B cell (primary cell): ENCODE data around the gene ADAMTSL1. TPM values are rescaled to one million over a fixed set of nuclear protein-coding genes. Genes with fewer than 3 reads are reported as not detected.

Source experiments
- ATAC-seq: fragments of 200-7000 bp; cut with Tn5 transposase; one replicate; pipeline ENCODE4 v1.10.0; 2021; ENCODE audit warnings: low read depth, mild to moderate bottlenecking, moderate number of reproducible peaks, moderate library complexity
- CTCF ChIA-PET: fragments of 350-600 bp; sonication (Branson Sonifier 250); formaldehyde crosslinking; loops from one replicate; lab custom pipeline; 2021; ENCODE audit warnings: antibody characterized with exemption, inconsistent platforms; lab: Charles Lee
- POLR2A ChIA-PET: fragments of 350-600 bp; sonication (Branson Sonifier 250); formaldehyde crosslinking; loops from one replicate; lab custom pipeline; 2021; ENCODE audit warnings: antibody characterized with exemption; lab: Charles Lee
- DNase-seq: peaks from one replicate; pipeline ENCODE4 v3.0.0; 2013
- H2AFZ ChIP-seq: 2 replicates; pipeline ENCODE4 v1.6.1; 2012; ENCODE audit warnings: mild to moderate bottlenecking, low read depth, low read length; ENCODE audit not compliant: insufficient read depth, poor library complexity, severe bottlenecking
- H3K27ac ChIP-seq, 2 donors: 1 replicate in 1 of 2; 2 replicates in 1 of 2; pipeline ENCODE4 v1.5.1; 2012 to 2013; ENCODE audit warnings: low read length in 2 of 2, mild to moderate bottlenecking in 2 of 2, moderate library complexity in 1 of 2
- H3K27me3 ChIP-seq, 4 experiments: fragments of 200-600 bp in 1 of 4; sonication (generic) in 1 of 4; replicated peaks in 1 of 4; 1 replicate in 2 of 4; 2 replicates in 2 of 4; pipeline versions ENCODE4 v1.6.1 to v1.7.0; 2013 to 2016; ENCODE audit warnings: low read length in 3 of 4, mild to moderate bottlenecking in 2 of 4, mixed read lengths in 1 of 4, moderate library complexity in 1 of 4; ENCODE audit not compliant: insufficient read depth in 4 of 4, control insufficient read depth in 3 of 4; ENCODE audit errors: control extremely low read depth in 1 of 4
- H3K36me3 ChIP-seq, 2 experiments: replicated peaks in 1 of 2; 1 replicate in 1 of 2; 2 replicates in 1 of 2; pipeline versions ENCODE4 v1.6.1 to v1.7.1; 2013; ENCODE audit warnings: low read length in 1 of 2; ENCODE audit not compliant: insufficient read depth in 2 of 2, control insufficient read depth in 1 of 2; ENCODE audit errors: control extremely low read depth in 1 of 2, extremely low read depth in 1 of 2
- H3K4me1 ChIP-seq, 2 donors: fragments of 200-600 bp in 1 of 2; sonication (generic) in 1 of 2; 1 replicate in 1 of 2; 2 replicates in 1 of 2; pipeline versions ENCODE4 v1.5.1 to v1.6.1; 2013 to 2017; ENCODE audit warnings: low read length in 2 of 2; ENCODE audit not compliant: control insufficient read depth in 2 of 2, insufficient read depth in 2 of 2
- H3K4me2 ChIP-seq: replicated peaks from 2 replicates; pipeline ENCODE3; 2012; ENCODE audit warnings: mild to moderate bottlenecking, low read depth, low read length; ENCODE audit not compliant: poor library complexity, severe bottlenecking
- H3K4me3 ChIP-seq, 5 experiments: fragments of 200-600 bp in 1 of 5; sonication (generic) in 1 of 5; 1 replicate in 3 of 5; 2 replicates in 2 of 5; pipeline versions ENCODE4 v1.5.1 to v1.7.0; 2011 to 2016; ENCODE audit warnings: low read length in 4 of 5, mild to moderate bottlenecking in 4 of 5, low read depth in 2 of 5, control low read depth in 1 of 5, moderate library complexity in 1 of 5; ENCODE audit not compliant: insufficient read depth in 1 of 5; ENCODE audit errors: control extremely low read depth in 1 of 5, extremely low read depth in 1 of 5
- H3K79me2 ChIP-seq: fragments of 200-600 bp; sonication (generic); one replicate; pipeline ENCODE4 v1.6.0; 2016; ENCODE audit warnings: low read length; ENCODE audit not compliant: control insufficient read depth, insufficient read depth
- H3K9ac ChIP-seq: fragments of 200-600 bp; sonication (generic); 2 replicates; pipeline ENCODE4 v1.6.1; 2017; ENCODE audit warnings: mild to moderate bottlenecking, low read length, moderate library complexity
- H3K9me3 ChIP-seq, 3 donors: one replicate each; pipeline versions ENCODE4 v1.6.1 to v1.7.1; 2013; ENCODE audit warnings: low read length in 2 of 3; ENCODE audit not compliant: control insufficient read depth in 2 of 3, insufficient read depth in 1 of 3; ENCODE audit errors: control extremely low read depth in 1 of 3
- H4K20me1 ChIP-seq: 2 replicates; pipeline ENCODE4 v1.6.0; 2012; ENCODE audit warnings: mild to moderate bottlenecking, low read length; ENCODE audit not compliant: insufficient read depth, control insufficient read depth, poor library complexity, severe bottlenecking
- H3K27ac Mint-ChIP-seq: one replicate; pipeline ENCODE4 v1.8.0; 2021; ENCODE audit warnings: mixed read lengths
- H3K27me3 Mint-ChIP-seq: one replicate; pipeline ENCODE4 v1.8.0; 2021; ENCODE audit warnings: mixed read lengths
- H3K4me1 Mint-ChIP-seq: one replicate; pipeline ENCODE4 v1.8.0; 2021; ENCODE audit warnings: mixed read lengths
- H3K4me3 Mint-ChIP-seq: one replicate; pipeline ENCODE4 v1.8.0; 2021; ENCODE audit warnings: mixed read lengths
- H3K9me3 Mint-ChIP-seq: one replicate; pipeline ENCODE4 v1.8.0; 2022; ENCODE audit warnings: mixed read lengths; ENCODE audit not compliant: insufficient read depth
- CTCF ChIP-seq: fragments of 200-600 bp; IDR thresholded peaks from one replicate; pipeline ENCODE4 v1.8.0; 2022; ENCODE audit warnings: antibody characterized with exemption, mild to moderate bottlenecking
- EZH2 ChIP-seq: IDR thresholded peaks from 2 replicates; pipeline ENCODE4 v1.6.1; 2012; ENCODE audit warnings: borderline replicate concordance, low read depth, mild to moderate bottlenecking, moderate library complexity, low read length; ENCODE audit not compliant: insufficient read depth, poor library complexity, severe bottlenecking
- WGBS: methylation state at CpG from one replicate; pipeline ENCODE4 v1.1.5; 2013; ENCODE audit warnings: missing lambda C conversion rate; ENCODE audit not compliant: insufficient coverage; 5-methylcytosine and 5-hydroxymethylcytosine counted together
- intact Hi-C: fragments of 100-400 bp; cut with micrococcal nuclease; formaldehyde crosslinking; loops from one replicate; pipeline ENCODE4 v1.10.0; 2022
- polyA plus RNA-seq: library from polyadenylated mRNA; depleted of rRNA; stranded (reverse); fragments of >200 nt; gene quantifications from 2 replicates; pipeline ENCODE4 v1.2.3, GENCODE V29; 2012
- total RNA-seq, 2 donors: library from RNA; stranded (reverse); fragments of 120-200 nt in 1 of 2; gene quantifications; 1 replicate in 1 of 2; 2 replicates in 1 of 2; pipeline versions ENCODE4 v1.2.3 to v1.2.4, GENCODE V29; 2013 to 2022

Gene ADAMTSL1
- total and polyA plus RNA-seq, 2 donors (not counting 1 experiment from before 2014, with no cell fraction given), result not detected

GRCh38 chr9:18920141-18921084 lies 446.5 kb downstream of the ADAMTSL1 start:
- WGBS, result 81% methylated on average over 3 of the region's 4 CpGs
- H2AFZ ChIP-seq, result no peak overlapping the region
- no peak overlapping the region for H3K9ac ChIP-seq
- H3K27me3 ChIP-seq, result no peaks in the 10 kb centered on the region
- H3K79me2 ChIP-seq, result no peaks in the 10 kb centered on the region
- no peaks in the 10 kb centered on the region for H3K36me3 ChIP-seq
- CTCF ChIA-PET, result no interaction called here
- POLR2A ChIA-PET, result interaction anchor here (0.6 kb wide), 1 partner anchor 215 kb away, joined by 5 read pairs; no protein-coding TSS in a partner anchor
- no peak for ATAC-seq
- no peak for TF ChIP-seq CTCF
- no peak for TF ChIP-seq EZH2
- H3K4me1 Mint-ChIP-seq, result no peaks in the 10 kb centered on the region
- H3K9me3 Mint-ChIP-seq, result no peaks in the 10 kb centered on the region
- H3K4me2 ChIP-seq, result no peak overlapping the region
- no peak overlapping the region for H3K27ac Mint-ChIP-seq
- no peak overlapping the region for H3K27ac ChIP-seq
- no peaks in the 10 kb centered on the region for H3K4me1 ChIP-seq
- H3K9me3 ChIP-seq, result peaks cover 0 to 4% (median 0%) of the 10 kb centered on the region in 3 donors
- DNase-seq, result no peak
- H4K20me1 ChIP-seq, result no peaks in the 10 kb centered on the region
- no peak overlapping the region for H3K4me3 Mint-ChIP-seq
- H3K4me3 ChIP-seq, result no peak overlapping the region
- H3K27me3 Mint-ChIP-seq, result peaks cover 3% of the 10 kb centered on the region
- intact Hi-C loops, result no loop called here

GRCh38 chr9:18921366-18922075 lies 447.6 kb downstream of the ADAMTSL1 start:
- CTCF ChIA-PET, result no interaction called here
- no peaks in the 10 kb centered on the region for H3K36me3 ChIP-seq
- Mint-ChIP-seq H3K9me3 (no peaks in the 10 kb centered on the region), H3K27me3 (peaks cover 3% of the 10 kb centered on the region), H3K4me3 (no peak overlapping the region), H3K4me1 (no peaks in the 10 kb centered on the region), H3K27ac (no peak overlapping the region)
- POLR2A ChIA-PET, result no interaction called here
- H3K79me2 ChIP-seq, result no peaks in the 10 kb centered on the region
- no peak overlapping the region for H2AFZ ChIP-seq
- H3K4me1 ChIP-seq, result no peaks in the 10 kb centered on the region
- peaks cover 0 to 4% (median 0%) of the 10 kb centered on the region in 3 donors for H3K9me3 ChIP-seq
- H3K27ac ChIP-seq, result no peak overlapping the region
- intact Hi-C loops, result no loop called here
- DNase-seq (no peak), ATAC-seq (no peak)
- H4K20me1 ChIP-seq, result no peaks in the 10 kb centered on the region
- no peak overlapping the region for H3K4me3 ChIP-seq
- no peak overlapping the region for H3K9ac ChIP-seq
- H3K4me2 ChIP-seq, result no peak overlapping the region
- 85% methylated on average over 4 of the region's 7 CpGs for WGBS
- TF ChIP-seq EZH2 (no peak), CTCF (no peak)
- no peaks in the 10 kb centered on the region for H3K27me3 ChIP-seq
